ENCODE measurements around the gene ZNF146.

DNA sequence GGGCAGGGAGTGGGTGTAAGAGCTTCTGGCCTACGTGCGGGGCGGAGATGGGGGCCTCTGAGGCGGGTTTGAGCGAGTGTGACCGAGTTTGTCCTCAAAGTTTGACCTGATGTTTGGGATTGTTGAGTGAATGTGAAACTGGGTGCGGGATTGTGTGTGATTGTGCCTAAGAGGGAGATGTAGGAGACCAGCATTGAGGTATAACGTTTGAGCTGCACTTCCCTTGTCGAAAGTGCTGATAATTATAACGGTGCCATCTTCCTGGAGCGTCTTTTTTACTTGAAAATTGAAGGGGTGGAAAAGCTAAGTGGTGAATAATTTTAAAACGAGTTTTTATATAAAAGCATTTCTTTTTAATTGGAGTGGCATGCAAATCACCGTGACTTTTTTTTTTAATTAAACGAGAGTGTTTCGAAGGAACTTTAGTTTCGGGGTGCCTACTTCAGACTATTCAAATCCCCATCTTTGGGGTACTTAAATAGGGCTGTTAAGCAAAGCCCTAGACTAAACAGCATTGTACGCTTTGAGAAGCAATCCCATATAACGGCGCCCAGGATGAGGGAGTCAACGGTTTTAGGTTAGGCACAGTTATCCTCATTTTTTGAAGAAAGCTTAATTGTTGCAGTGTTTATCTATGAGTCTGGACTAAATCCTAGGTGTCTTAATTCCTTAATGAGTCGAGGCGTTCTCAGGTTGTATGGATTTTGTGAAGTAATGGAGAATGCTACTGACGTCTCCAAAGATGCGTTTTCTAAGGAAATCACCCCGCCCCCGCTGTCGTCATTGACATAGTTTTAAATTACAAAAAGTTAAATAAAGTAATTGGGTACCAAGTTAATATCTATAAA, 594 bp downstream of the ZNF146 start:
- TF ChIP-seq, protein P1, sequence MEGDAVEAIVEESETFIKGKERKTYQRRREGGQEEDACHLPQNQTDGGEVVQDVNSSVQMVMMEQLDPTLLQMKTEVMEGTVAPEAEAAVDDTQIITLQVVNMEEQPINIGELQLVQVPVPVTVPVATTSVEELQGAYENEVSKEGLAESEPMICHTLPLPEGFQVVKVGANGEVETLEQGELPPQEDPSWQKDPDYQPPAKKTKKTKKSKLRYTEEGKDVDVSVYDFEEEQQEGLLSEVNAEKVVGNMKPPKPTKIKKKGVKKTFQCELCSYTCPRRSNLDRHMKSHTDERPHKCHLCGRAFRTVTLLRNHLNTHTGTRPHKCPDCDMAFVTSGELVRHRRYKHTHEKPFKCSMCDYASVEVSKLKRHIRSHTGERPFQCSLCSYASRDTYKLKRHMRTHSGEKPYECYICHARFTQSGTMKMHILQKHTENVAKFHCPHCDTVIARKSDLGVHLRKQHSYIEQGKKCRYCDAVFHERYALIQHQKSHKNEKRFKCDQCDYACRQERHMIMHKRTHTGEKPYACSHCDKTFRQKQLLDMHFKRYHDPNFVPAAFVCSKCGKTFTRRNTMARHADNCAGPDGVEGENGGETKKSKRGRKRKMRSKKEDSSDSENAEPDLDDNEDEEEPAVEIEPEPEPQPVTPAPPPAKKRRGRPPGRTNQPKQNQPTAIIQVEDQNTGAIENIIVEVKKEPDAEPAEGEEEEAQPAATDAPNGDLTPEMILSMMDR (IDR thresholded peaks at IDR 0.05; ENCODE audit: low read depth, low read length) = no peak
- no peak for TF ChIP-seq EZH2phosphoT487 (IDR thresholded peaks at IDR 0.05; ENCODE audit: low read depth)

Measured in OCI-LY3 (cell line).